ENCODE results near the gene HOXD3.

Gene HOXD3

GRCh38 chr2:176165370-176166050, 8.4 kb downstream of the HOXD3 start:
- DNase-seq = no peak

GRCh38 chr2:176166272-176166671, 9.2 kb downstream of the HOXD3 start:
- DNase-seq = no peak

DNA sequence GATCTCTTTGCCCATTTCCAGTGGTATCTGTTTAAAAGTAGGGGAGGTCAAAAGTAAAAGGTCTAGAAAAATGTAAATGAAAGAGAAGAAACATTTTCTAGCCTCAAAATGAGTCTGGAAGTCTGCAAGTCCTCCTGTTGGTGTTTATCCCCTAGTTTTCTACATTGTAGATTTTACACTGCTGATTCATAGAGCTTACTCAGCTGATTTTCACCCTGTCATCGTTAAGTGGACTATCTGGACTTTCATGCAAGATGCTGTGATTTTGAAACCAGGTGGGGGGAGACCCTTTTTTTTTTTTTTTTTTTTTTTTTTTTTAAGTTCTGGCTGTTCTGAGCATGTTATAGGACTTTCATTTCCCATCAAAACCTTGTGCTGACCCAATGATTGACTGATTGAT, 10.3 kb downstream of the HOXD3 start:
- no peak for DNase-seq

- DNase-seq = no peak
Observed at GRCh38 chr2:176169181-176169580, 12.1 kb downstream of the HOXD3 start.

DNA sequence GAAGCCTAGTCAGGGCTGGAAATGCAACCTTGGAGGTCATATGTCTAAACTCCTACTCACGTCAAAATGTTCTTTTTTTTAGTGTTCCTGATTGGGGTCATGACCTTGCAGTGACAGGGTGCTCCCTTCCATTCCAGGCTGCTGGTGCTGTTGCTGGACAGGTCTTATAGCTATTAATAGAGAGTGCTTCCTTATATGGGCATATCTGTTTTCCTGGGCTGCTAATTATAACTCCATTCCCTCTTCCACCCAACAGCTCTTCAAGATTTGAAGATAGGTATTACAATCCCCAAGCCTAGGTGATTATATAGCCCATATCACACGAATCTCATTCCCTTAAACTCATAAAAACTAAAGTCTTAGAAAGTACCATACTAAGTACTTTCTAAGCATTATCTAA, 12.6 kb downstream of the HOXD3 start:
- no peak for DNase-seq

DNA sequence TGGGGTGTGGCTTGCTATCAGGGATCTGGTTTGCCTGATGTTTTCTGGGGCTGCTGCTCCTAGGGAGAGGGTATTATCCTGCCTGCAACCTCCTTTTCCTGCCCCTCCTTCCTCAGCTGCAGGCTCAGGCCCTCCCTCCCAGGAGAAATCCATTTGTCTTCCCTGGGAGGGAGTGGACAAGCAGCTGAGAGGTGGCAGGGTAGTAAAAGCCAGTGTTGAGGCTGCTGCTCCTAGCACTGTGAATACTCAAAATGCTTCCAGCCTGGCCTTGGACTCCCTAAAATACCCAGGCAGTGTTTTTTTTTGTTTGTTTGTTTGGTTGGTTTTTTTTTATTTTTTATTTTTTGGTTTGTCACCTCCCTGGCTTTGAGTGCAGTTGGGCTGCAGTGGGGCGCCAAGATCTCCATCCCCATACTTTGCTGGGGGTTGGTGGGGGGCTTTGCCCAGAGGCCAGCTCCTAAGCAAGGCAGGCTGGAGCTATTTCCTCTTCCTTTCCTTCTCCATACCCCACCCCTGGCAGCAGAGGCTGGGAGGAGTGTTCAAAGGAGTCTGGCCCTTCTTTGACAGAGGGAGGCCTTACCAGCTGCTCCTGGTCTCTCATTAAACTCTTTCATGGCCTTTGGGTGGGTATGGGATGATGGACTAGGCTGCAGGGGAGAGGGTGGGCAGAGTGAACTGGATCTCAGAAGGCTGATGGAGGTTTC, 13.6 kb downstream of the HOXD3 start:
- no peak for DNase-seq

DNA sequence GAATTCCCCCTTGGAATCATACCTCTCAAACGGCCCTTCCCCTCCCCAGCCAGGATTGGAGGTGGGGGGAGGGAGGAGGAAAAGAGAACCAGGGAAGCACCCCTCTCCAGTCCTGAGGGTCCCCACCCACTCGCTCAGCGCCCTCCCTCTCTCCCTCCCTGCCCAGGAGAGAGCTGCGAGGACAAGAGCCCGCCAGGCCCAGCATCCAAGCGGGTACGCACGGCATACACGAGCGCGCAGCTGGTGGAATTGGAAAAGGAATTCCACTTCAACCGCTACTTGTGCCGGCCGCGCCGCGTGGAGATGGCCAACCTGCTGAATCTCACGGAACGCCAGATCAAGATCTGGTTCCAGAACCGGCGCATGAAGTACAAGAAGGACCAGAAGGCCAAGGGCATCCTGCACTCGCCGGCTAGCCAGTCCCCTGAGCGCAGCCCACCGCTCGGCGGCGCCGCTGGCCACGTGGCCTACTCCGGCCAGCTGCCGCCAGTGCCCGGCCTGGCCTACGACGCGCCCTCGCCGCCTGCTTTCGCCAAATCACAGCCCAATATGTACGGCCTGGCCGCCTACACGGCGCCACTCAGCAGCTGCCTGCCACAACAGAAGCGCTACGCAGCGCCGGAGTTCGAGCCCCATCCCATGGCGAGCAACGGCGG, 14.4 kb downstream of the HOXD3 start:
- no peak for DNase-seq

- DNase-seq = no peak
Observed at GRCh38 chr2:176172007-176172894, 15.1 kb downstream of the HOXD3 start.

GRCh38 chr2:176172895-176173566, 15.9 kb downstream of the HOXD3 start:
- DNase-seq = no peak

GRCh38 chr2:176173567-176174381, 16.7 kb downstream of the HOXD3 start:
- no peak for DNase-seq

DNA sequence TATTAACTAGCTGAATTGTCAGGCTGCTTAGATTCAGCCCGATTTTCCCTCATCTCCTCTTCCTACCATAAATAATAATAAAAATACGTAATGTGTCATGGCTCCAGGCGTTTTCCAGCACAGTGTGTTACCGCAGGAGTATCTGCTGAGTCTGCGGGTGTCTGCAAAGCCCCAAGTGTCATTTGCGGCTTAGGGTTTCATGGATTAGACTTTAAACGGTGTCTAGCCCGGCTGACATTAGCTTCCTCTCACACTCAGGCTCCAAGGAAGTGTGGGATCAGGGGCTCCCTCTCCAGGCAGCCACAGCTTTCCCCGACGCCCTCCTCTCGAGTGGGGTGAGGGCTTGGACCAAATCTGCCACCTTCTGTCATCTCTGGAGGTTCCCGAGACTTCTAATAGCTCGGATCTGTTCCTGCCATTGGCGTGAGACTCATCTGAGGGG, 17.3 kb downstream of the HOXD3 start:
- DNase-seq = no peak

GRCh38 chr2:176174824-176175708, 18.0 kb downstream of the HOXD3 start:
- peak; percentile 40 for DNase-seq

GRCh38 chr2:176175709-176176607, 18.9 kb downstream of the HOXD3 start:
- DNase-seq = no peak

- no peak for DNase-seq
Observed at GRCh38 chr2:176177580-176178037, 20.5 kb downstream of the HOXD3 start.

DNA sequence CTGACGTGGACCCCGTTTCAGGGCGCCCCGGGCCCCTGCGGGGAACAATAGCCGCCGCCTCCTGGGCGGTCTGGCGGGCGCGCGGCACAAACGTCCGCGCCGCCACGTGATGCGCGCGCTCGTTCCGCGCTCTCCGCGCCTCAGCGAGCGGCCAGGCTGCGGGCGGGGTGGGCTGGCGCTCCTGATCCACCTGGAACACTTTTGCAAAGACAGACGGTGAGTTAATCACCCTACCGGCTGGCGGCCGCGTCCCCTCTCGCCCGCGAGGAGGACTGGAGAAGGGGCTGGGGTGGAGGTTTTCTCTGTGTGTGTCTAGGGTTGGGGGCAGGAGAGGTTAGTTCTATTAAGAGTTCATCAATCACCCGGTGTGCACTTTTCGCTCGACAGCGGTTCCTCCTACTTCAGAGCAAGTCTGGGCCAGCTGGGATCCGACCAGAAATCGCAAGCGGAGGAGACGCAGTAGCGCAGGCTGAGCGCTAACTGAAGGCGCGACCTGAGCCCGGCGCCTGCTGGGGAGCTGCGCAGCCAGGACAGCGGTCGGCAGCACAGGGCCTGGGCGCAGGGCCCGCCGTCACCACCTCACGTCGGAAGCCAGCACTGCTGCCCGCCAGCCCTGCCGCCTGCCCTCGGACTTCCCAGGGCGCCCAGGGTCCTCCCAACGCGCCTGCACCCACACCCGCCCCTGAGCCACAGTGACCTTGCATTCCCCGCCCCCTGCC, 21.1 kb downstream of the HOXD3 start:
- no peak for DNase-seq

DNA sequence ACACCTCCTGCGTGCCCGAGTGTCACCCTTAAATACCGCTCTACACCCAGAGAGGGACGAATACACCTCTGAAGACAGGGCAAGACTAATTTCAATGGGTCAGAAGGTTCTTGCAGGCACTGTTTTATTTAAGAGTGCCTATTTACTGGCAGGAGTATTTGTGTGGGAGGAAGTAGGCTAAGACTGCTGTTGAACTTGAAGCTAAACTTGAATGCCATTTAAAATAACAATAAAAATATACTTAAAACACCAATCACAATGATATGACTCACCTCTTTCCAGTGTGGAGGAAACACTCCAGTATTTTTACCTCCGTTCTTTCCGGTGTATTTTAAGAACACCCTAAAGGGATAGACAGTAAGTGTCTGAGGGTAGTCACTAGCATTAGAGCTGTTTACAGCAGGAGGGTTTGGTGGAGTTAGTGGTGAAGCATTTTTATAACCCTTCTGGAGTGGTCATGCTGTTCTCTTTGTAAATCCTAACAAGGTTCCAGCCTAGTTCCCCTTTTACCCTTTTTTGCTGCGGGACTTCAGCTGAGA, 21.7 kb downstream of the HOXD3 start:
- DNase-seq = no peak

- no peak for DNase-seq
Observed at GRCh38 chr2:176181551-176181950, 24.4 kb downstream of the HOXD3 start.

- DNase-seq = no peak
Observed at GRCh38 chr2:176182671-176183070, 25.6 kb downstream of the HOXD3 start.

Data from stimulated activated CD8-positive, alpha-beta memory T cell treated with anti-CD3 and anti-CD28 coated beads, Interleukin-4, amount 100 ng/mL, for 48 hours (primary cell).